Kidney (tissue), 14 donors: ENCODE measurements around the gene INF2. TPM values are rescaled to one million over a fixed set of nuclear protein-coding genes. Genes with fewer than 3 reads are reported as not detected.
A peak's percentile ranks its signal among the peaks of the same experiment; 100 is the strongest.

ENCODE experiments used
- DNase-seq, 5 donors: peaks; one replicate each; pipeline ENCODE4 v3.0.0-alpha.2; 2013 to 2020
- FAIRE-seq: peaks from 2 replicates; lab custom pipeline; 2012; peaks lifted over from hg19 to GRCh38; lab: Jason Lieb, UNC
- H3K27ac ChIP-seq, 2 donors: one replicate each; pipeline ENCODE4 v1.7.0; 2013; ENCODE audit warnings: low read depth in 2 of 2, low read length in 2 of 2, inconsistent platforms in 1 of 2
- H3K27me3 ChIP-seq: one replicate; pipeline ENCODE4 v1.7.1; 2013; ENCODE audit warnings: low read length, inconsistent platforms; ENCODE audit not compliant: control insufficient read depth, insufficient read depth
- H3K36me3 ChIP-seq, 3 donors: one replicate each; pipeline versions ENCODE4 v1.7.0 to v1.7.1; 2013; ENCODE audit warnings: low read length in 3 of 3, control low read depth in 1 of 3, inconsistent platforms in 1 of 3; ENCODE audit not compliant: insufficient read depth in 3 of 3, control insufficient read depth in 2 of 3
- H3K4me1 ChIP-seq, 3 donors: one replicate each; pipeline versions ENCODE4 v1.7.0 to v1.7.1; 2013; ENCODE audit warnings: low read length in 3 of 3, inconsistent platforms in 1 of 3, low read depth in 1 of 3; ENCODE audit not compliant: control insufficient read depth in 2 of 3, insufficient read depth in 2 of 3
- H3K4me3 ChIP-seq, 3 donors: one replicate each; pipeline versions ENCODE4 v1.7.0 to v1.8.1; 2013; ENCODE audit warnings: low read length in 3 of 3, control low read depth in 1 of 3, inconsistent platforms in 1 of 3
- H3K9ac ChIP-seq, 3 donors: one replicate each; pipeline versions ENCODE4 v1.7.0 to v1.7.1; 2013; ENCODE audit warnings: low read length in 3 of 3, control low read depth in 1 of 3, inconsistent platforms in 1 of 3
- H3K9me3 ChIP-seq, 3 donors: one replicate each; pipeline versions ENCODE4 v1.7.0 to v1.7.1; 2013; ENCODE audit warnings: low read length in 3 of 3, control low read depth in 1 of 3, inconsistent platforms in 1 of 3; ENCODE audit not compliant: control insufficient read depth in 2 of 3, insufficient read depth in 1 of 3
- intact Hi-C: fragments of 100-400 bp; cut with DNase I; formaldehyde crosslinking; loops from one replicate; pipeline ENCODE4 v1.11.1; 2022
- polyA plus RNA-seq: library from polyadenylated mRNA; stranded (reverse); fragments of 350-450 nt; fragmentation: Illumina TruSeq; extraction: RNeasy Lipid Tissue Mini Kit (QIAGEN cat#74804); gene quantifications from one replicate; pipeline ENCODE4 v1.2.3, GENCODE V29; 2014; ENCODE audit warnings: low read depth, low replicate concordance; ENCODE audit not compliant: insufficient read depth
- total RNA-seq: library from RNA; stranded (reverse); fragmentation: NEBNext Ultra II Directional; extraction: Animal tissue kit (Norgen Biotek cat#: 25700); gene quantifications from one replicate; pipeline ENCODE4 v1.2.1, GENCODE V29; 2021
- TF ChIP-seq, protein P1 (sequence below): IDR thresholded peaks from 3 replicates; pipeline ENCODE4 v1.5.1; 2012; ENCODE audit warnings: mild to moderate bottlenecking, moderate library complexity, borderline replicate concordance; ENCODE audit not compliant: insufficient read depth; ENCODE audit errors: extremely low read depth
- donor health status: control.
- donor health status: control.
- donor health status: control.
- donor health status: control.
- donor health status: control.
- donor health status: DM: yes; HTN: yes; CAD: no.
- donor health status: Normal renal cell carcinoma (clear cell type).

INF2 gene
- total and polyA plus RNA-seq, 2 donors from 2014 or later: 58.5 to 82.7 TPM

- Histone ChIP-seq H3K27me3 (no peaks in the 10 kb centered on the region), H3K4me1 (peaks cover 0 to 3% (median 0%) of the 10 kb centered on the region in 3 donors), H3K27ac (no peak overlapping the region), H3K9ac (no peak overlapping the region), H3K4me3 (peak overlapping the region in 1 of 3 donors; percentile 18), H3K9me3 (no peaks in the 10 kb centered on the region), H3K36me3 (no peaks in the 10 kb centered on the region)
- TF ChIP-seq, protein P1, sequence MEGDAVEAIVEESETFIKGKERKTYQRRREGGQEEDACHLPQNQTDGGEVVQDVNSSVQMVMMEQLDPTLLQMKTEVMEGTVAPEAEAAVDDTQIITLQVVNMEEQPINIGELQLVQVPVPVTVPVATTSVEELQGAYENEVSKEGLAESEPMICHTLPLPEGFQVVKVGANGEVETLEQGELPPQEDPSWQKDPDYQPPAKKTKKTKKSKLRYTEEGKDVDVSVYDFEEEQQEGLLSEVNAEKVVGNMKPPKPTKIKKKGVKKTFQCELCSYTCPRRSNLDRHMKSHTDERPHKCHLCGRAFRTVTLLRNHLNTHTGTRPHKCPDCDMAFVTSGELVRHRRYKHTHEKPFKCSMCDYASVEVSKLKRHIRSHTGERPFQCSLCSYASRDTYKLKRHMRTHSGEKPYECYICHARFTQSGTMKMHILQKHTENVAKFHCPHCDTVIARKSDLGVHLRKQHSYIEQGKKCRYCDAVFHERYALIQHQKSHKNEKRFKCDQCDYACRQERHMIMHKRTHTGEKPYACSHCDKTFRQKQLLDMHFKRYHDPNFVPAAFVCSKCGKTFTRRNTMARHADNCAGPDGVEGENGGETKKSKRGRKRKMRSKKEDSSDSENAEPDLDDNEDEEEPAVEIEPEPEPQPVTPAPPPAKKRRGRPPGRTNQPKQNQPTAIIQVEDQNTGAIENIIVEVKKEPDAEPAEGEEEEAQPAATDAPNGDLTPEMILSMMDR: peak; percentile 91
- DNase-seq: peak; percentile 72 to 89 (median 84)
- intact Hi-C loops: loop anchor here (5.0 kb wide), 1 partner anchor 52 kb away; no protein-coding TSS in a partner anchor
- FAIRE-seq: no peak
These were observed 39.1 kb upstream of the INF2 start for GRCh38 chr14:104650057-104650980.

DNA sequence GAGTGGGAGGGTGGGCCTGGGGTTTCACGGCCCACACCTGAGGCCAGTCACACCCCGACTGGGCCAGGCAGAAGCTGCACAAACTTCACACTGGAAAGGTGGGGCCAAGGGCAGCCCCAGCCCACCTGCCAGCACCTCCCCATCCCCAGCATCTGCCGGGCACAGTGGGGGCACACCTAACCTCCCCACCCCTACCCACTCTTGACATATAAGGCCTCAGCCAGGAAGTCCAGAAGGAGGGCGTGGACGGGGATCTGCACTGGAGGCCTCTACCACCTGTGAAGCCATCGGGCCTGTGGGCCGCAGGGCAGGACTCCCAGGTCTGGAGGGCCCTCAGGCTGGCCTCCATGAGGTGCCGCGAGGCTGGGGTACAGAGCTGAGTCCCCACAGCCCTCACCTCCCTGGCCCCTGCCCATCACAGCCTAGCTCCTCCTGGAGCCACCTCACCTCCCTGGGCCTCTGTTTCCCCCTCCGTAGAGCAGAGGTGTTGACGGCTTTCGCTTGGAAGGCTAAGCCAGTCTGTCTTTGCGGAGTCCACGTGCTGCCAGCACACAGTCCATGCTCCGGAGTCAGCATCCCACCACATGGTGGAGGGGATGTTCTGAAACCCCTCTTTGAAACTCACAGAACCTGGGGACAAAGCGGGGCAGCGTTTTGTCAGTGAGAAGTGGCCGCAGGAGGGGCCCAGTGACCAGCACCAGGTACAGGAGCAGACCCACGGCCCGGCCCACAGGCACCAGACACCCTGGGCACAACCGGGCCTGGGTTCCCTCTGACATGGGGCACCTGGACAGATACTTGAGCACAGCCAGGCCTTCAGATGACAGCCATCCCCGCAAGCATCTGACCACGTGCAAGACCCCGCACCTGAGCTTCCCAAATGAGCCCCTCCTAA, 38.2 kb upstream of the INF2 start:
- intact Hi-C loops: loop anchor here (5.0 kb wide), 1 partner anchor 51 kb away; no protein-coding TSS in a partner anchor
- no peaks in the 10 kb centered on the region for H3K9me3 ChIP-seq
- DNase-seq: no peak

DNA sequence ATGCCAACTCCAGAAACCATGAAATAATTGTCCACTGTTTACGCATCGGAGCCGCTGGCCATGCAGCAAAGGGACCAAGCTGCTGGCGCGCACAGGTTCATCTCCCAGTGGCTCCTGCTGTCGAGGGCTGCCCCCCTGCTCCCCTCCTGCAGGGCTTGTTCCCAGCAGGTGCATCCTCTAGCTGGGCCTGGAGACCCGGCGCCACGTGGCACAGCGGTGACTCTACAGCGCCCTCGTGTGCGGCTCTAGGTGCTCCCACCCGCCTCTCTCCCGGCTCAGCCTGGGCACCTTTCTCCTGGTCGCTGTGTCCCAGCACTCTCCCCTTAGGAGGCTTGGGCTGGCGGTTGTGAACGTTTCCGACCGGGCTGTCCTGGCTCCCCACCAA, 37.5 kb upstream of the INF2 start:
- intact Hi-C loops: loop anchor here (5.0 kb wide), 1 partner anchor 50 kb away; no protein-coding TSS in a partner anchor
- H3K27me3 ChIP-seq: no peaks in the 10 kb centered on the region
- peak in 1 of 5 donors; percentile 48 for DNase-seq
- no peak for FAIRE-seq
- H3K36me3 ChIP-seq: no peaks in the 10 kb centered on the region
- no peaks in the 10 kb centered on the region for H3K9me3 ChIP-seq
- no peak overlapping the region for H3K9ac ChIP-seq
- H3K4me1 ChIP-seq: peaks cover 0 to 3% (median 0%) of the 10 kb centered on the region in 3 donors
- TF ChIP-seq, protein P1: no peak
- no peak overlapping the region for H3K4me3 ChIP-seq
- no peak overlapping the region for H3K27ac ChIP-seq

More for the DNA sequence above, 38.2 kb upstream of the INF2 start:
- no peak overlapping the region for H3K9ac ChIP-seq
- H3K27me3 ChIP-seq: no peaks in the 10 kb centered on the region
- H3K27ac ChIP-seq: no peak overlapping the region
- TF ChIP-seq, protein P1: no peak
- peaks cover 0 to 3% (median 0%) of the 10 kb centered on the region in 3 donors for H3K4me1 ChIP-seq
- no peaks in the 10 kb centered on the region for H3K36me3 ChIP-seq
- no peak overlapping the region for H3K4me3 ChIP-seq
- no peak for FAIRE-seq
